A172 (cell line): Measurements from ENCODE around the gene DMGDH. TPM values are rescaled to one million over a fixed set of nuclear protein-coding genes. Genes with fewer than 3 reads are reported as not detected.

Experiments used
- DNase-seq: peaks from one replicate; pipeline ENCODE4 v3.0.0-alpha.2; 2015; ENCODE audit warnings: low spot score
- total RNA-seq: library from RNA; depleted of rRNA; stranded (reverse); fragments of >200 nt; shearing (Covaris generic); gene quantifications from 2 replicates; pipeline ENCODE4 v1.2.3, GENCODE V29; 2014; rRNA removed

Gene DMGDH
- total RNA-seq, 1 experiment from 2014 or later: not detected

DNA sequence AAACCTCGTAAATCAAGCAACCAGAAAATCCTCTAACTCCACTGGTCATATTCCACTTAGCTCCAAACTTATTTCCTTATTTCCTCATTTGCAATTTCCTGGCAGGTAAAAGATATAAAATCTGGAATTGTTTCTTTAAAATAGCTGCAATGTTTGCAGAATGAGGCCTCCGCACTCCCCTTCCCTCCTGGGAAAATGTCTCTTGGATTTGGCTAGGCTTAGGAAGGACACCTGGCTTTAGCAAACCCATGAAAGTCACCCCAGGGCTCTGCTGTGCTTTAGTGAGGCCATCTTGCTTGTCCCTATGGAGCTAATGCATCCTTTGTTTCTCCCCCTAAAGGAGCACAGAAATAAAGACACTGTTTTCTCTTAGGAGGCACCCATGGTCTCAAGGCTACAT, 94.9 kb downstream of the DMGDH start:
- no peak for DNase-seq

DNA sequence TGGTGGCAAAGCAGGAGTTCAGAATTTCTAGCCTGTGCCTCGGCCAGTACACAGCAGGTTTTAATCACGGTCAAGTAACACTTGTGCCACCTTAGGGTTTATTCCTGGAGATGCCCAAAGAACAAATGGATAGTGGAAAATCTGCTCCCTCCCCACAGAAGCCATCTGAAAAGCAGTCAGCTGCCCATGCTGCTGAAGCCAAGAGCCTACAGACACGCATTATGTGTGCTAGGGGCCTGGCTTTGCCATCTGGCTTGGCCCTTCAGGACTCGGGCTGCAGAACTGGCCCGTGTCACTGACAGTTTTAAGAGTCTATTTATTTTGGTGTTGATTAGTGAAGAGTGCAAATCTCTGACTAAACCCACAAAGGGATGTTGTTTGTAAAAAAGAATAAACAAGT, 95.5 kb downstream of the DMGDH start:
- no peak for DNase-seq

DNA sequence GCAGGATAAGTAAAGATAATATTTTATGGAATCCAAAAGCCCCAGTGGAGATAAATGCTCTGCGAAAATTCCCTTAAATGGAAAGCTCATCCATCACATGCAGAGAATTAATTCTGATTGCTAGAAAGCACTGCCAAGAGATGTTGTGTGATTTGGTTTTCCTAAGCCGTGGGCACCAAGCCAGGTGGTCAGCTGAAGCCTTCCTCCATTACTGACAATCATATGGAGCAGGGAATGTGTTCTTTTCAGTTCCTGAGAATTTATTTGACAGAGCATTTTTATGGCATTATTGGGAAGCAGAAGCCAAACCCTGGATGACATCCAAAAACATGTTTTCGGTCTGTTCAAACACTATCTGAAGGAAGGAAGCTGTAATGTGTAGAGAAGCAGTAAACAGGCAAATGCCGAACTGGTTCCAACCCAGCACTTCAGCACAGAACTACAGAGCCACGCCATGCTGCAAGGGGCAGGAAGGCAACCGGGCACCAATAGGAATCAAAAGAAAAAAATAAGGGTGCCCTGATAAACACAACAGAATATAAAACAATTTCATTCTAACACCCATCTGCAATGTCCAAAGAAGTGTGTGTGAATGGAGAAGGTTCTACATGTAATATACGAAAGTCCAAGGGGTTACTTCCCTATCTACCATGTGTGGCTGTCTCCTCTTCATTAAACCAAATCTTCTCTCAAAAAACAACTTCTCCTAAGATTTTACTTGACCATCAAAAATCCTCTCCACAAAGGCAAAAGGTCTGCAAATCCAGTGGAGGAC, 96.6 kb downstream of the DMGDH start:
- DNase-seq: peak; percentile 16

DNA sequence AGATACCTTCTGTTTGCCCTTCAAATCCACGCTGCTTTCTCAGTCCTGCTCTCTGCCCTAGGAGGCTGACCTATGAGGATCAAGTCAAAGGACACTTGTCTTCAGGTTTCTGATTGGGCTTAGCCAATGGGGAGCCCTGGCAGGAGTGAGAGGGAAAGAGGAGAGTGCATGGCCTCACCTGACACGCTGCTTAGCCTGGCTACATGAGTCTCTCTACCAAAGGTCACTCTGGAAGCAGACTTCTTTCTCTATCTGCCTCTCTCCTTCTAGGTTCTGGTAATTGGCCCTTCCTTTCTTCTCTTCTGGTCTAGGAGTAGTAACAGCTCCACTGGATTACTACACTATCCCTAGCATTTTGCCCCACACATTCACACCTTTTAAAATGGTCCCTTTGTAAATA, 97.5 kb downstream of the DMGDH start:
- no peak for DNase-seq

DNA sequence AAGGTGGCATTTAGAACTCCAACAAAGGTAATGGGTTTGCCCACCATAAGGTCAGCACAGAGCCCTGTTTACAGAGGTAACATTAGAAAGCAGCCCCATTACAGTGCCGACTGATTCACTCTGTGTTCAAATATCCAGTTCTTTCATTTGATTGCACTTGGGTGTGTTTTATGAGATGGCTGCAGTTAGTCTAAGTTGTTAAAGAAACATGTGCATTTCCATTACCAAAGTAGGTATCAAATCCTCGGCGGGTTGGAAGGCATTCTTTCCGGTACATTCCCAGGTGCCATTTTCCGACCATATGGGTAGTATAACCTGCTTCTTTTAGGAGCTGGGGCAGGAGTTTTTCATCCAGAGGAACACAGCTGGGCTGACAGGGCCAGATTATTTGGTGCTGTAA, 100.7 kb downstream of the DMGDH start:
- DNase-seq: no peak

DNA sequence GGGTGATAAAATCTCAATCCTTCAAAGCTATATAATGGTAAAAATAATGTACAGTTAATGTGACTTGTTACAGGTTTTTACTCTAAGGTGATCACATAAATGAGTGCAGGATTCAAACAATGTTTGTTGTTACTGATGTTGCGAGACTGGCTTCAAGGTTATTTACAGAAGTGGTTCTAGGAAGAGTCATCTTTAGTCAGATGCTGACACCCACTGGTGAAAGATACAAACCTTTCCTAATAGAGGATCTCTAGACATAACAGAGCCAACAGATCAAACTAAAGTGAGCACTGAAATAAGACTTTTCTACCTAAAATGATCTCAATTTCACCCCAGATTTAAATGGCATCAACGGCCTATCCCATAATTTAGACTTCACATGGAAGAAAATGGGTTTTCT, 104.6 kb downstream of the DMGDH start:
- peak; percentile 67 for DNase-seq

DNA sequence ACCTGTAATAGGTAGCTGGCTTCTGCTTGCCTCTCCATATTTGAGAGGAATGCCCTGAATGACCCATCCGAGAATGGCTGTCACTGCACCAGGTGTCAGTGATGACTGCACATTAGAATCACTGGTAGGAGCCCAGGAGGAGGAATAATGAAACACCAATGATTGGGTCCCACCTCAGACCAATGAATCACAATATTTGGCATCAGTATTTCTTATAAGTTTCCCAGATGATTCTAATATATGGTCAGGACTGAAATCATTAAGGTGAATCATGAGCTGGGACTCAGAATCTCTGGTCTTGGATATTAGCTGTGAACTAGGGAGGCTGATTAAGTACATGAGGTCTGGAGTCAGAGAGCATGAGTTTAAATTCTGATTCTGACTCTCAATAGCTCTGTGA, 107.7 kb downstream of the DMGDH start:
- DNase-seq: no peak

DNA sequence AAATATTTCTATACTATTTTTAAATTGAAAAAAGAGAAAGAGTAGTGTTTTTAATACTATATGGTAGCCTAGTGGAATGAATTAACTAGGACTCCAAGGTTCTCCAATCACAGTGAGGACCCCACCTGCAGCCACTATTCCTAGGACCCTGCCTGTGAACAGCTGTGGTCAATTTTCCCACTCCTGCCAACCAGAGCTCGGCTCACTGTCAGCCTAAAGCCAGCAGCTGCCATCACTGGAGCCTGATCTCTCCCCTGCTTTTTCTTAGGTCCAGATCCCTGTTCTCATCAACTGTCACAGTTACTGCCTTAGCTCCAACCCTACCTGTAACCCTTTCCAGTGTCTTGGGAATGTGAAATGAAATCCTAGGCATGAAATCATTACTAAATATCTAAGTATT, 109.7 kb downstream of the DMGDH start:
- no peak for DNase-seq

DNA sequence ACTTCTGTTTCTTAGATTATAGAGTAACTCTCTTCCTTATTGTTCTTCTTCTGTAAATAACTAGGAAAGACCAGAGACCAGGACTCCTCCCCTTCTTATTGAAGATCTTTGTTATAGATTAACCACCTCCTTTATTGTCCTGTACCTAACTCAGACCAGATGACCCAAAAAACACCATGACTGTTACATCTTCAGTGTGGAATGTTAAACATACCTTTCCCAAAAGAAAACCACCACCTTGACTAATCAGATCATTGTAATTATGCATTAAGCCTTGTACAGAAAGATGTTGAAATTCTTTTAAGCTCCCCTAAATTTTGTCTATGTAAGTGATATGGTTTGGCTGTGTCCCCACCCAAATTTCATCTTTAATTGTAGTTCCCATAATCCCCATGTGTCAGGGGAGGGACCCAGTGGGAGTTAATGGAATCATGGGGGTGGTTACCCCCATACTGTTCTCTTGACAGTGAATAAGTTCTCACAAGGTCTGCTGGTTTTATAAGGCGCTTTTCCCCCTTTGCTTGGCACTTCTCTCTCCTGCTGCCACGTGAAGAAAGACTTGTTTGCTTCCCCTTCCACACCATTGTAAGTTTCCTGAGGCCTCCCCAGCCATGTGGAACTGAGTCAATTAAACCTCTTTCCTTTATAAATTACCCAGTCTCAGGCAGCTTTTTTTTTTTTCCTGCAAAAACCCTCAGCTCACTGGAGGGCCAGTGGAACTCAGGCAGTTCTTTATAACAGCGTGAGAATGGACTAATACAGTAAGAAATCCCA, 110.6 kb downstream of the DMGDH start:
- DNase-seq: no peak

DNA sequence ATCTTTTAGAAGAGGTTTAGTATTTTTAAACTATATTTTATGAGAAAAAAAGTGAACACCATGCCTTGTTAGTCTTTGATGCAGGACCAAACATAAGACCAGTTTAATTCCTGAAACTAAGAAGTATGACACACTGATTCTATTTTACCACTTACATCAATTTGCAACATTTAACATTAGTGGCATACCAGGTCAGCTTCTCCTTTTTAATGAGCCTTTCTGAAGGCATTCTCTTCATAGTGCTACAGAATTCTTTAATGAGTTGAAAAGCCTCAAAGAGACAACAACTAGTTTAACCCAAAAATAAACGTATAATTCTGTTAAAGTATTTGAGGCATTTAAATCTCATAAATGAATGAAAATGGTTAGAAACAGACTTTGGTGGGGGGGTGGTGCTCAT, 112.6 kb downstream of the DMGDH start:
- DNase-seq: no peak

DNA sequence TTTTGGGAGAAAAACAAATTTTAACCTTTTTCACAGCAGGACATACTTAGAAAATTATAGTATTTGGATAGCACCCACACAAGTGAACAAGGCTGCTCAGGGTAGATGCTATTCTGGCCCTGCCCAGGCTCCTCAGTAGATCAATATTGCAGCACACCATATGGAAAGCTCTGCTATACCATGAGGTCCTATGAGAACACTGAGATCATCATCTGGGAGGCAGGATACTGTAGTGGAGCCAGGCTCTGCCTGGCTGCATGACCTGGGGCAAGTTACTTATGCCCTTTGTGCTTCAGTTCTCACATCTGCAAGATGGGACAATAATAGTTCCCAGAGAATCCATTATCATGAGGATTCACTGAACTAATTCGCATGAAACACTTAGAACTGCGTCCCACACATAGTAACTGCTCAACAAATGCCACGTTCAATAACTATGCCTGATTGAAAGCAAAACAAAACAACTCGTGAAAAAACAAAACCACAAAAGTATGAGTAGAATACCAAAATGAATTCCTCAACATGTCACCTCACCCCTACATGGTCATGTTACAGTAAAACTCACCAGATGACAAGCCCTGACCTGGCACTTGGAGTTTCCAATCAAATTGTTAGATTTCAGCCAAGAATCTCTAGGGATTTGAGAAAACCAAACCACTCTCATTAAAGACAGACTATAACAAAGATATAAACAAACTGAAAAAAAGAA, 116.2 kb downstream of the DMGDH start:
- DNase-seq: peak; percentile 13

Other genes starting within 250 kb of the DMGDH start
- 13.4 and 14.4 TPM in 2 replicates for gene ARSB, start 84.4 kb downstream of the DMGDH start, total RNA-seq
- gene BHMT2, start 93 bp upstream of the DMGDH start, total RNA-seq: not detected in 2 replicates
- not detected in 2 replicates for gene BHMT, start 42.1 kb upstream of the DMGDH start, total RNA-seq
- 10.4 and 12.6 TPM in 2 replicates for gene JMY, start 166.5 kb upstream of the DMGDH start, total RNA-seq